Glutamatergic neuron (in vitro differentiated cells): ENCODE measurements around the gene EIF3F. TPM values are rescaled to one million over a fixed set of nuclear protein-coding genes. Genes with fewer than 3 reads are reported as not detected.

Experiments used
- DNase-seq: peaks from one replicate; pipeline ENCODE4 v3.0.0; 2022
- H3K27ac Mint-ChIP-seq: one replicate; pipeline ENCODE4 v1.8.0; 2020; ENCODE audit warnings: mild to moderate bottlenecking, mixed read lengths, inconsistent platforms; ENCODE audit not compliant: unreplicated experiment
- H3K27me3 Mint-ChIP-seq: one replicate; pipeline ENCODE4 v1.8.0; 2020; ENCODE audit warnings: mild to moderate bottlenecking, moderate library complexity, mixed read lengths, inconsistent platforms; ENCODE audit not compliant: unreplicated experiment
- H3K36me3 Mint-ChIP-seq: one replicate; pipeline ENCODE4 v1.8.0; 2020; ENCODE audit warnings: mild to moderate bottlenecking, mixed read lengths, inconsistent platforms; ENCODE audit not compliant: unreplicated experiment
- H3K4me1 Mint-ChIP-seq: one replicate; pipeline ENCODE4 v1.8.0; 2020; ENCODE audit warnings: mild to moderate bottlenecking, low read depth, mixed read lengths, inconsistent platforms; ENCODE audit not compliant: unreplicated experiment
- H3K4me3 Mint-ChIP-seq: one replicate; pipeline ENCODE4 v1.8.0; 2020; ENCODE audit warnings: mild to moderate bottlenecking, mixed read lengths, inconsistent platforms; ENCODE audit not compliant: unreplicated experiment
- H3K9me3 Mint-ChIP-seq: one replicate; pipeline ENCODE4 v1.8.0; 2020; ENCODE audit warnings: mild to moderate bottlenecking, moderate library complexity, mixed read lengths, inconsistent platforms; ENCODE audit not compliant: unreplicated experiment
- total RNA-seq: library from RNA; stranded (reverse); fragmentation: NEBNext Ultra II Directional; extraction: Animal tissue kit (Norgen Biotek cat#: 25700); gene quantifications from one replicate; pipeline ENCODE4 v1.2.1, GENCODE V29; 2021; ENCODE audit not compliant: unreplicated experiment
- TF ChIP-seq, protein P1 (sequence below): fragments of 200-600 bp; sonication (generic); IDR thresholded peaks from one replicate; pipeline ENCODE4 v1.5.0; 2021; ENCODE audit not compliant: partially characterized antibody, unreplicated experiment

The EIF3F gene
- total RNA-seq, 1 donor from 2014 or later, result 217 TPM

DNA sequence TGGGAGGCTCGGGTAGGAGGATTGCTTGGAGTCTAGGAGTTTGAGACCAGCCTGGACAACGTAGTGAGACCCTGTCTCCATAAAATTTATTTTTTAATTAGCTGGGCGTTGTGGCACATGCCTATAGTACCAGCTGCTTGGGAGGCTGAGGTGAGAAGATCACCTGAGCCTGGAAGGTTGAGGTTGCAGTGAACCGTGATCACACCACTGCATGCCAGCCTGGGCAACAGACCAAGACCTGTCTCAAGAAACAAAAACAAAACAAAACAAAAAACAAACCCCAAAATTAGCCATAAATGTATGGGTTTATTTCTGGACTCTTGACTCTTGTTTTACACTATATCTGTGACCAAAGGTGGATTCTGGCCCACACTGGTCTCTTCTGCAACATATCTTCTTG lies 41.6 kb downstream of the EIF3F start:
- Mint-ChIP-seq H3K27ac (no peak overlapping the region), H3K4me3 (no peak overlapping the region), H3K9me3 (peaks cover 1% of the 10 kb centered on the region), H3K36me3 (no peaks in the 10 kb centered on the region), H3K27me3 (peaks cover 8% of the 10 kb centered on the region), H3K4me1 (peaks cover 6% of the 10 kb centered on the region)
- DNase-seq, result no peak
- TF ChIP-seq, protein P1, sequence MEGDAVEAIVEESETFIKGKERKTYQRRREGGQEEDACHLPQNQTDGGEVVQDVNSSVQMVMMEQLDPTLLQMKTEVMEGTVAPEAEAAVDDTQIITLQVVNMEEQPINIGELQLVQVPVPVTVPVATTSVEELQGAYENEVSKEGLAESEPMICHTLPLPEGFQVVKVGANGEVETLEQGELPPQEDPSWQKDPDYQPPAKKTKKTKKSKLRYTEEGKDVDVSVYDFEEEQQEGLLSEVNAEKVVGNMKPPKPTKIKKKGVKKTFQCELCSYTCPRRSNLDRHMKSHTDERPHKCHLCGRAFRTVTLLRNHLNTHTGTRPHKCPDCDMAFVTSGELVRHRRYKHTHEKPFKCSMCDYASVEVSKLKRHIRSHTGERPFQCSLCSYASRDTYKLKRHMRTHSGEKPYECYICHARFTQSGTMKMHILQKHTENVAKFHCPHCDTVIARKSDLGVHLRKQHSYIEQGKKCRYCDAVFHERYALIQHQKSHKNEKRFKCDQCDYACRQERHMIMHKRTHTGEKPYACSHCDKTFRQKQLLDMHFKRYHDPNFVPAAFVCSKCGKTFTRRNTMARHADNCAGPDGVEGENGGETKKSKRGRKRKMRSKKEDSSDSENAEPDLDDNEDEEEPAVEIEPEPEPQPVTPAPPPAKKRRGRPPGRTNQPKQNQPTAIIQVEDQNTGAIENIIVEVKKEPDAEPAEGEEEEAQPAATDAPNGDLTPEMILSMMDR, result no peak

DNA sequence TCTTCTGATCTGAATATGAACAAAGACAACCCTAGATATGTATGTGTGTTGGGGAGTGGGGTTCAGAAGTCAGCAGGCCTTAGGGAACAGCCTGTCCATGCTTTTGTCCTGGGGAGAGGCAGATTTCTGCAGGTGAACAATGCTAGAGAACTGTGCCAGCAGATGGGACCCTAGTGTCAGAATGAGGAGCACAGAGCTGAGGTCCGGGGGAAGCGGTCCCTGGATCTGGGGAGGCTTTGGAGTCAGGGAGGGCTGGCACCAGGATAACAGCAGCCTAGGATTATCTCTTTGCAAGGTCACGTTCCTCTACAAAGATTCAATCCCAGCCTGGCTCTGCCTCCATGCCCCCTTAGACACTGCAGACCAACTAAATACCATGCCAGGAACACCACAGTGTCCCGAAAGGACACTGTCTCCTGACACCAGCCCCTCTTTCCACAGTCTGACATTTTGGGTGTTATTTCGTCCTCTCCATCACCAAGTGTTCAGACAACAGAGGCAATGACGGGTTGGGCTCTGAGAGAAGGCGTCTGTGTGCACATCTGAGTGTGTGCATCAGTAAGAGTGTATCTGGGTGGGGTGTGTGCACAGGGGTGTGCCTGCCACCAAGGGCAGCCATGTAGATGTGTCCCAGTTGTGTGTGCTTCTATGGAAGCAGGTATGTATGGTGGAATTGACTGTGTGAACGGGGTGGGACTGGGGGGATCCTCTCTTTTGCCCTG lies 43.5 kb downstream of the EIF3F start:
- H3K36me3 Mint-ChIP-seq, result no peaks in the 10 kb centered on the region
- H3K27me3 Mint-ChIP-seq, result peaks cover 13% of the 10 kb centered on the region
- no peak overlapping the region for H3K4me3 Mint-ChIP-seq
- no peak overlapping the region for H3K27ac Mint-ChIP-seq
- peaks cover 10% of the 10 kb centered on the region for H3K4me1 Mint-ChIP-seq
- no peak for DNase-seq
- TF ChIP-seq, protein P1, result no peak
- peaks cover 3% of the 10 kb centered on the region for H3K9me3 Mint-ChIP-seq

DNA sequence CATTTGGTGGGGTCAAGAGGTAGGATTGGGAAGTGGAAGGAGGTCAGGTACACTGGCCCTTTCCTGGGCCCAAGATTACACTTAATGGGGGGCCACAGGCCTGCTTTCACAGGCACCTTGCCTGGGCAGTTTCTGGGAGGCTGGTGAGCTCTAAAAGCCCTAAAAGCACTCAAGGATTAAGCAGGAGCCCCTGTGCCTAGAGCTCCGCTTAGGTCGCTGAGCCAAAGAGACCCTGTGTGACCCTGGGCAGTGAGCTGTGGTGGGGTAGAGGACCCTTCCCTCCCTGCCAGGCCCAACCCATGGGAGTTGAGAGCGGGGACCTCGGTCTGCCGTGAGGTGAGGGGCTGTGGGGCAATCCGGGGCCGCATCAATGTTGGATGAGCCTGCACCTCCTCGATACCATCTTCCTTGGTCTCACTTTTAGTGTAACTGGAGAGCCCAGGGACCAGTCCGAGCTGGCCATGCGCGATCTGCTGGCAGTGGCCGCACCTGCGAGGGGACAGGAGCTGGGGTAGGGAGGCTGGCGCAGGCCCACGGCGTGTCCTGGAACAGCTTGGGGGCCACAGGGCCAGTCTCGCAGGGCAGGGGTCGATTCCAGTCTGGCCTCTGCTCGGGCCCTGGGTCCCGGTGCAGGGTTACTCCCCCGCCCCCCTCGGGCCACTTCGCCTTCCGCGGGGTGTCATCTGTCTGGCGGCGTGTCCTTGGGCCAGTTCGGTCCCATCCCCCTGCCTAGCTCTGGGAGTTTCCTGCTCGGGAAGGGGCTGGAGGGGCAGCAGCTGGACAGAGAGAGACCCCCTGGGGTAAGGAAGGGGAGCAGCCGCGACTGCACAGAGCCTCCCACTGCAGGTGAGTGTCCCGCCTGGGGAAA lies 44.3 kb downstream of the EIF3F start:
- Mint-ChIP-seq H3K4me3 (no peak overlapping the region), H3K36me3 (no peaks in the 10 kb centered on the region), H3K4me1 (peaks cover 15% of the 10 kb centered on the region), H3K27me3 (peaks cover 13% of the 10 kb centered on the region), H3K9me3 (peaks cover 3% of the 10 kb centered on the region), H3K27ac (no peak overlapping the region)
- no peak for DNase-seq
- TF ChIP-seq, protein P1, result no peak

DNA sequence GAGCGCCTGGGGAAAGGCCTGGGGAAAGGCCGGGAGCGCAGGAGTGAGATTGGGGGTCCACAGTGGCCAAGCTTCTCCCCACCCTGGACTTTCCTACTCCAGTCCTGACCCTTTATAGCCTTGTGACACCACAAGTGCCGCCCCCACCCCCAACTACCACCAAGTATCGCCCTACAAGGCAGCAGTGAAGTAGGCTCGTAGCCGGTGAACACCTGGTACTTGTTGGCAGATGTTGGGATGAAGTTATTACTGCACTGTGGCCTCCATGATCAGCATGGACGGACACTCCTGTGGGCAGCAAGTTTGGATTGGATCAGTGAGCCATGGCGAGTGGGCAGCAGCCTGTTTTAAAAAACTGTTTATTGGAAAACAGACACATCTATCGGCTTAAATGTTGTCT lies 45.0 kb downstream of the EIF3F start:
- DNase-seq, result no peak
- TF ChIP-seq, protein P1, result no peak
- Mint-ChIP-seq H3K4me1 (peaks cover 15% of the 10 kb centered on the region), H3K36me3 (no peaks in the 10 kb centered on the region), H3K27me3 (peaks cover 13% of the 10 kb centered on the region), H3K27ac (no peak overlapping the region), H3K4me3 (no peak overlapping the region), H3K9me3 (peaks cover 3% of the 10 kb centered on the region)
